Measurements from ENCODE around the gene CDCA8.

DNA sequence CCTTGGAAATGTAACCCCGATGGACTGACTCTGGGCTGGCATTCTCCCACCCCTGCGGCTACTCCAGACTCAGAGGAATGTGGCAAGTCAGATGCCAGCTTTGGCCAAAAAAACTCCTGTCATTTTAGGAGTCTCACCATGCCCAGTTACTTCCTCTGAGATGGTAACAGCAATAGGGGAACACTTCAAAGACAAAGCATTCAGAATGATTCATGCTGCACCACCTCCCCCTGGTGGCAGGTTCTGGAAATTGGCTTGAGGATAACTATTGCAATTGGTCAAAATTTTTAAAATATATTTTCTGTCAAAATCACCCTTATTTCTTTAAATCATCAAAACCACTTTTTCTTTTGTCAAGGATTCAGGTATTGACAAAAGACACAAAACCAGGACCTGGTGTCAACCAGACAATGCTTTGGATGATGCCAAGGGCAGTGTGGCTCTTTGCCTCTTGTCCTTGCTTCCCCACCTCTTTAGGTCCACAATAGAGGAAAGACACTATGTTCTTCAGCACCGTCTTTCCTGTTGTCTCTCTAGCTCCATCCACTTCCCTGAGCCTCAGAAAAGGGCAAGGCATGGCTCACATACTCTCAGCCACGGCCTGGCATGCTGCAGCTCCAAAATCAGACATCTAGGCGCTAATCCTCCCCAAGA is 9.9 kb upstream of the CDCA8 start:
- TF ChIP-seq, protein P1, sequence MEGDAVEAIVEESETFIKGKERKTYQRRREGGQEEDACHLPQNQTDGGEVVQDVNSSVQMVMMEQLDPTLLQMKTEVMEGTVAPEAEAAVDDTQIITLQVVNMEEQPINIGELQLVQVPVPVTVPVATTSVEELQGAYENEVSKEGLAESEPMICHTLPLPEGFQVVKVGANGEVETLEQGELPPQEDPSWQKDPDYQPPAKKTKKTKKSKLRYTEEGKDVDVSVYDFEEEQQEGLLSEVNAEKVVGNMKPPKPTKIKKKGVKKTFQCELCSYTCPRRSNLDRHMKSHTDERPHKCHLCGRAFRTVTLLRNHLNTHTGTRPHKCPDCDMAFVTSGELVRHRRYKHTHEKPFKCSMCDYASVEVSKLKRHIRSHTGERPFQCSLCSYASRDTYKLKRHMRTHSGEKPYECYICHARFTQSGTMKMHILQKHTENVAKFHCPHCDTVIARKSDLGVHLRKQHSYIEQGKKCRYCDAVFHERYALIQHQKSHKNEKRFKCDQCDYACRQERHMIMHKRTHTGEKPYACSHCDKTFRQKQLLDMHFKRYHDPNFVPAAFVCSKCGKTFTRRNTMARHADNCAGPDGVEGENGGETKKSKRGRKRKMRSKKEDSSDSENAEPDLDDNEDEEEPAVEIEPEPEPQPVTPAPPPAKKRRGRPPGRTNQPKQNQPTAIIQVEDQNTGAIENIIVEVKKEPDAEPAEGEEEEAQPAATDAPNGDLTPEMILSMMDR (IDR thresholded peaks at IDR 0.05) = peak; percentile 81 to 87
- TF ChIP-seq POLR2AphosphoS5 (IDR thresholded peaks at IDR 0.05) = no peak

Measured in suprapubic skin (tissue), 3 donors.